Liver (tissue), 9 donors: ENCODE data around the gene PARVB. TPM values are rescaled to one million over a fixed set of nuclear protein-coding genes. Genes with fewer than 3 reads are reported as not detected.

Source experiments
- DNase-seq: peaks from one replicate; pipeline ENCODE4 v3.0.0-alpha.2; 2017; ENCODE audit warnings: low spot score
- H3K27ac ChIP-seq, 2 donors: one replicate each; pipeline ENCODE4 v1.7.0; 2013; ENCODE audit warnings: inconsistent platforms in 2 of 2, low read length in 2 of 2, control low read depth in 1 of 2, low read depth in 1 of 2, mild to moderate bottlenecking in 1 of 2
- H3K27me3 ChIP-seq, 4 donors: one replicate each; pipeline versions ENCODE4 v1.6.1 to v1.7.0; 2013; ENCODE audit warnings: low read length in 3 of 4, inconsistent platforms in 1 of 4, mild to moderate bottlenecking in 1 of 4, moderate library complexity in 1 of 4; ENCODE audit not compliant: control insufficient read depth in 4 of 4, insufficient read depth in 4 of 4
- H3K36me3 ChIP-seq, 4 donors: one replicate each; pipeline versions ENCODE4 v1.6.1 to v1.7.0; 2013; ENCODE audit warnings: low read length in 3 of 4, mild to moderate bottlenecking in 3 of 4, low read depth in 1 of 4, moderate library complexity in 1 of 4; ENCODE audit not compliant: control insufficient read depth in 4 of 4, insufficient read depth in 3 of 4
- H3K4me1 ChIP-seq, 4 donors: one replicate each; pipeline versions ENCODE4 v1.6.1 to v1.7.0; 2013; ENCODE audit warnings: low read length in 3 of 4, mild to moderate bottlenecking in 3 of 4, moderate library complexity in 1 of 4; ENCODE audit not compliant: control insufficient read depth in 4 of 4, insufficient read depth in 4 of 4
- H3K4me3 ChIP-seq, 3 donors: one replicate each; pipeline versions ENCODE4 v1.6.1 to v1.7.0; 2013; ENCODE audit warnings: low read length in 3 of 3, control low read depth in 1 of 3, low read depth in 1 of 3, mild to moderate bottlenecking in 1 of 3
- H3K9ac ChIP-seq, 2 donors: one replicate each; pipeline ENCODE4 v1.7.0; 2013; ENCODE audit warnings: low read length in 2 of 2, mild to moderate bottlenecking in 2 of 2, moderate library complexity in 2 of 2, control low read depth in 1 of 2, low read depth in 1 of 2
- H3K9me3 ChIP-seq, 4 donors: one replicate each; pipeline versions ENCODE4 v1.6.1 to v1.7.0; 2013; ENCODE audit warnings: low read length in 3 of 4; ENCODE audit not compliant: control insufficient read depth in 4 of 4
- EGR1 ChIP-seq, 2 donors: IDR thresholded peaks; 2 replicates each; pipeline ENCODE4 v1.6.1; 2016 to 2018; ENCODE audit warnings: antibody characterized with exemption in 2 of 2, low read depth in 2 of 2
- FOXA1 ChIP-seq: IDR thresholded peaks from 2 replicates; pipeline ENCODE4 v1.6.1; 2016; ENCODE audit warnings: antibody characterized with exemption
- FOXA2 ChIP-seq: IDR thresholded peaks from 2 replicates; pipeline ENCODE4 v1.6.1; 2016; ENCODE audit warnings: antibody characterized with exemption
- GABPA ChIP-seq, 2 donors: IDR thresholded peaks in 1 of 2; conservative IDR thresholded peaks in 1 of 2; 2 replicates each; pipeline ENCODE4 v1.6.1; 2016; ENCODE audit warnings: antibody characterized with exemption in 2 of 2, mild to moderate bottlenecking in 1 of 2, moderate library complexity in 1 of 2
- HNF4G ChIP-seq: IDR thresholded peaks from 2 replicates; pipeline ENCODE4 v1.6.1; 2016; ENCODE audit warnings: antibody characterized with exemption
- JUND ChIP-seq, 2 donors: IDR thresholded peaks; 2 replicates each; pipeline ENCODE4 v1.6.1; 2016; ENCODE audit warnings: antibody characterized with exemption in 2 of 2
- NR2F2 ChIP-seq: IDR thresholded peaks from 2 replicates; pipeline ENCODE4 v1.6.1; 2016; ENCODE audit warnings: antibody characterized with exemption
- RAD21 ChIP-seq, 2 donors: IDR thresholded peaks; 2 replicates each; pipeline ENCODE4 v1.6.1; 2016; ENCODE audit warnings: antibody characterized with exemption in 2 of 2, mild to moderate bottlenecking in 2 of 2
- RXRA ChIP-seq, 2 donors: IDR thresholded peaks; 2 replicates each; pipeline ENCODE4 v1.6.1; 2017 to 2018; ENCODE audit warnings: antibody characterized with exemption in 2 of 2, mild to moderate bottlenecking in 1 of 2
- SP1 ChIP-seq: IDR thresholded peaks from 2 replicates; pipeline ENCODE4 v1.6.1; 2018; ENCODE audit warnings: antibody characterized with exemption, mild to moderate bottlenecking
- YY1 ChIP-seq: IDR thresholded peaks from 2 replicates; pipeline ENCODE4 v1.6.1; 2016; ENCODE audit warnings: antibody characterized with exemption, mild to moderate bottlenecking
- WGBS: extraction: QIAGEN DNeasy Blood & Tissue Kit; methylation state at CpG from one replicate; pipeline ENCODE4 v1.1.7; 2013; 5-methylcytosine and 5-hydroxymethylcytosine counted together
- polyA plus RNA-seq, 2 donors: library from polyadenylated mRNA; stranded (reverse) in 1 of 2; unstranded in 1 of 2; fragments of 200-250 nt in 1 of 2; fragments of >200 nt in 1 of 2; fragmentation: Nextera tagmentation in 1 of 2; extraction: Ambion mirVana in 1 of 2; gene quantifications; one replicate each; pipeline versions ENCODE4 v1.2.1 to v1.2.3, GENCODE V29; 2013 to 2015
- total RNA-seq, 2 donors: library from RNA; depleted of rRNA; stranded (reverse); fragments of >200 nt; gene quantifications; one replicate each; pipeline ENCODE4 v1.2.3, GENCODE V29; 2014
- TF ChIP-seq, protein P1 (sequence below): IDR thresholded peaks from 2 replicates; pipeline ENCODE4 v1.6.1; 2016; ENCODE audit warnings: antibody characterized with exemption
- TF ChIP-seq, protein P2 (sequence below): IDR thresholded peaks from 2 replicates; pipeline ENCODE4 v1.6.1; 2016; ENCODE audit warnings: antibody characterized with exemption, mild to moderate bottlenecking
- TF ChIP-seq, protein P3 (sequence below): fragments of 150-350 bp; IDR thresholded peaks from 2 replicates; pipeline ENCODE4 v1.5.1; 2017; ENCODE audit warnings: improper control_type of control experiment, low read depth, low read length; ENCODE audit not compliant: missing input control
- TF ChIP-seq, protein P4 (sequence below): IDR thresholded peaks from 2 replicates; pipeline ENCODE4 v1.6.1; 2016; ENCODE audit warnings: antibody characterized with exemption
- TF ChIP-seq, protein P5 (sequence below): IDR thresholded peaks from 2 replicates; pipeline ENCODE4 v1.6.1; 2016; ENCODE audit warnings: antibody characterized with exemption
- donor health status: healthy.
- donor health status: healthy.
- donor health status: healthy.
- donor health status: healthy.
- donor health status: healthy.

PARVB gene
- total and polyA plus RNA-seq, 4 donors = 3.2 to 55.5 (median 17.7) TPM

DNA sequence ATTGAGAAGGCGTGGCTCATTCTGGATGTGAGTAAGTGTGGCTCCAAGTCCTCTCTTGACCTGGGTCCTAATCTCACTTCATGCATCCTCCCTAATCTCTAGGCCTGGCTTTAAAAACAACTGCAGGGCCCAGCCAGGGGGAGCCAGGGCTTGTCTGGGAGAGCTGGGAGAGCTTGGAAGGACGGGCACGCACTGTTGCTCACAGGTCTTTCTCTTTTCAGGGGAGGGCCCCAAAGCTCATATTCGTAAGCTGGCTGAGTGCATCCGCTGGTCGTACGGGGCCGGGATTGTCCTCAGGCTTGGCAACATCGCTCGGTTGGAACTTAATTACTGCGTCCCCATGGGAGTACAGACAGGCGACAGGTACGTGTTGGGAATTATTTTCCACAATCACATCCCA lies 34.1 kb upstream of the PARVB start:
- Histone ChIP-seq H3K9me3 (no peaks in the 10 kb centered on the region), H3K36me3 (peaks cover 12 to 61% (median 54%) of the 10 kb centered on the region in 4 donors), H3K27me3 (no peaks in the 10 kb centered on the region), H3K9ac (no peak overlapping the region), H3K4me1 (no peaks in the 10 kb centered on the region), H3K4me3 (no peak overlapping the region), H3K27ac (no peak overlapping the region)
- DNase-seq = no peak
- TF ChIP-seq RAD21 (IDR thresholded peaks at IDR 0.05) (no peak), GABPA (IDR thresholded peaks at IDR 0.05 in 1 of 2, conservative IDR thresholded peaks at IDR 0.05 in 1 of 2) (no peak), SP1 (no peak)
- TF ChIP-seq, protein P1, sequence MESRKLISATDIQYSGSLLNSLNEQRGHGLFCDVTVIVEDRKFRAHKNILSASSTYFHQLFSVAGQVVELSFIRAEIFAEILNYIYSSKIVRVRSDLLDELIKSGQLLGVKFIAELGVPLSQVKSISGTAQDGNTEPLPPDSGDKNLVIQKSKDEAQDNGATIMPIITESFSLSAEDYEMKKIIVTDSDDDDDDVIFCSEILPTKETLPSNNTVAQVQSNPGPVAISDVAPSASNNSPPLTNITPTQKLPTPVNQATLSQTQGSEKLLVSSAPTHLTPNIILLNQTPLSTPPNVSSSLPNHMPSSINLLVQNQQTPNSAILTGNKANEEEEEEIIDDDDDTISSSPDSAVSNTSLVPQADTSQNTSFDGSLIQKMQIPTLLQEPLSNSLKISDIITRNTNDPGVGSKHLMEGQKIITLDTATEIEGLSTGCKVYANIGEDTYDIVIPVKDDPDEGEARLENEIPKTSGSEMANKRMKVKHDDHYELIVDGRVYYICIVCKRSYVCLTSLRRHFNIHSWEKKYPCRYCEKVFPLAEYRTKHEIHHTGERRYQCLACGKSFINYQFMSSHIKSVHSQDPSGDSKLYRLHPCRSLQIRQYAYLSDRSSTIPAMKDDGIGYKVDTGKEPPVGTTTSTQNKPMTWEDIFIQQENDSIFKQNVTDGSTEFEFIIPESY = no peak
- TF ChIP-seq, protein P2, sequence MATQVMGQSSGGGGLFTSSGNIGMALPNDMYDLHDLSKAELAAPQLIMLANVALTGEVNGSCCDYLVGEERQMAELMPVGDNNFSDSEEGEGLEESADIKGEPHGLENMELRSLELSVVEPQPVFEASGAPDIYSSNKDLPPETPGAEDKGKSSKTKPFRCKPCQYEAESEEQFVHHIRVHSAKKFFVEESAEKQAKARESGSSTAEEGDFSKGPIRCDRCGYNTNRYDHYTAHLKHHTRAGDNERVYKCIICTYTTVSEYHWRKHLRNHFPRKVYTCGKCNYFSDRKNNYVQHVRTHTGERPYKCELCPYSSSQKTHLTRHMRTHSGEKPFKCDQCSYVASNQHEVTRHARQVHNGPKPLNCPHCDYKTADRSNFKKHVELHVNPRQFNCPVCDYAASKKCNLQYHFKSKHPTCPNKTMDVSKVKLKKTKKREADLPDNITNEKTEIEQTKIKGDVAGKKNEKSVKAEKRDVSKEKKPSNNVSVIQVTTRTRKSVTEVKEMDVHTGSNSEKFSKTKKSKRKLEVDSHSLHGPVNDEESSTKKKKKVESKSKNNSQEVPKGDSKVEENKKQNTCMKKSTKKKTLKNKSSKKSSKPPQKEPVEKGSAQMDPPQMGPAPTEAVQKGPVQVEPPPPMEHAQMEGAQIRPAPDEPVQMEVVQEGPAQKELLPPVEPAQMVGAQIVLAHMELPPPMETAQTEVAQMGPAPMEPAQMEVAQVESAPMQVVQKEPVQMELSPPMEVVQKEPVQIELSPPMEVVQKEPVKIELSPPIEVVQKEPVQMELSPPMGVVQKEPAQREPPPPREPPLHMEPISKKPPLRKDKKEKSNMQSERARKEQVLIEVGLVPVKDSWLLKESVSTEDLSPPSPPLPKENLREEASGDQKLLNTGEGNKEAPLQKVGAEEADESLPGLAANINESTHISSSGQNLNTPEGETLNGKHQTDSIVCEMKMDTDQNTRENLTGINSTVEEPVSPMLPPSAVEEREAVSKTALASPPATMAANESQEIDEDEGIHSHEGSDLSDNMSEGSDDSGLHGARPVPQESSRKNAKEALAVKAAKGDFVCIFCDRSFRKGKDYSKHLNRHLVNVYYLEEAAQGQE = no peak
- 95% methylated on average over 13 of the region's 13 CpGs for WGBS

DNA sequence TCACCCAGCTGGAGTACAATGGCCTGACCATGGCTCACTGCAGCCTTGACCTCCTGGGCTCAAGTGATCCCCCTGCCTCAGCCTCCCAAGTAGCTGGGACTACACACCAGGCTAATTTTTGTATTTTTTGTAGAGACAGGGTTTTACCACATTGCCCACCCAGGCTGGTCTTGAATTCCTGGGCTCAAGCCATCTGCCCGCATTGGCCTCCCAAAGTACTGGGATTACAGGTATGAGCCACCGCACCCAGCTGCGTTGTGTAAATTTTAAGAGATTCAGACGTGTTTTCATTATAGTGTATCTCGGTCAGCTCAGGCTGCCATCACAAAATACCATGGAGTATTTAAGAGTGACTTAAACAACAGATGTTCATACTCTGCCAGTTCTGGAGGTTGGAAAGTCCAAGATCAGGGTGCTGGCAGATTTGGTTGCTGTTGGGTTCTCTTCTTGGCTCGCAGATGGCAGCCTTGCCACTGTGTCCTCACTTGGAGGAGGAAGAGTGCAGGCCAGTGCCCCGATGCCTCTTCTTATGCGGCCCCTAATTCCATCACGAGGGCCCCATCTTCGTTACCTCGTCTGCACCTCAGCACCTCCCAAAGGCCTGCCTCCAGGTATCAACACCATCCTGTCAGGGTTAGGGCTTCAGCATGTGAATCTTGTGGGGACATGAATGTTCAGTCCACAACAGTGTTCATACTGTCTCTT lies 32.6 kb upstream of the PARVB start:
- TF ChIP-seq YY1 (no peak), RAD21 (IDR thresholded peaks at IDR 0.05) (no peak), GABPA (IDR thresholded peaks at IDR 0.05 in 1 of 2, conservative IDR thresholded peaks at IDR 0.05 in 1 of 2) (no peak), HNF4G (no peak), FOXA2 (no peak), RXRA (IDR thresholded peaks at IDR 0.05) (no peak), SP1 (no peak), NR2F2 (no peak), JUND (IDR thresholded peaks at IDR 0.05) (no peak), EGR1 (IDR thresholded peaks at IDR 0.05; ENCODE audit: low read depth in 2 of 2) (no peak), FOXA1 (no peak)
- TF ChIP-seq, protein P1 = no peak
- TF ChIP-seq, protein P2 = no peak
- TF ChIP-seq, protein P3, sequence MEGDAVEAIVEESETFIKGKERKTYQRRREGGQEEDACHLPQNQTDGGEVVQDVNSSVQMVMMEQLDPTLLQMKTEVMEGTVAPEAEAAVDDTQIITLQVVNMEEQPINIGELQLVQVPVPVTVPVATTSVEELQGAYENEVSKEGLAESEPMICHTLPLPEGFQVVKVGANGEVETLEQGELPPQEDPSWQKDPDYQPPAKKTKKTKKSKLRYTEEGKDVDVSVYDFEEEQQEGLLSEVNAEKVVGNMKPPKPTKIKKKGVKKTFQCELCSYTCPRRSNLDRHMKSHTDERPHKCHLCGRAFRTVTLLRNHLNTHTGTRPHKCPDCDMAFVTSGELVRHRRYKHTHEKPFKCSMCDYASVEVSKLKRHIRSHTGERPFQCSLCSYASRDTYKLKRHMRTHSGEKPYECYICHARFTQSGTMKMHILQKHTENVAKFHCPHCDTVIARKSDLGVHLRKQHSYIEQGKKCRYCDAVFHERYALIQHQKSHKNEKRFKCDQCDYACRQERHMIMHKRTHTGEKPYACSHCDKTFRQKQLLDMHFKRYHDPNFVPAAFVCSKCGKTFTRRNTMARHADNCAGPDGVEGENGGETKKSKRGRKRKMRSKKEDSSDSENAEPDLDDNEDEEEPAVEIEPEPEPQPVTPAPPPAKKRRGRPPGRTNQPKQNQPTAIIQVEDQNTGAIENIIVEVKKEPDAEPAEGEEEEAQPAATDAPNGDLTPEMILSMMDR = no peak
- TF ChIP-seq, protein P4, sequence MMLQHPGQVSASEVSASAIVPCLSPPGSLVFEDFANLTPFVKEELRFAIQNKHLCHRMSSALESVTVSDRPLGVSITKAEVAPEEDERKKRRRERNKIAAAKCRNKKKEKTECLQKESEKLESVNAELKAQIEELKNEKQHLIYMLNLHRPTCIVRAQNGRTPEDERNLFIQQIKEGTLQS = no peak
- TF ChIP-seq, protein P5, sequence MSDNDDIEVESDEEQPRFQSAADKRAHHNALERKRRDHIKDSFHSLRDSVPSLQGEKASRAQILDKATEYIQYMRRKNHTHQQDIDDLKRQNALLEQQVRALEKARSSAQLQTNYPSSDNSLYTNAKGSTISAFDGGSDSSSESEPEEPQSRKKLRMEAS = no peak

More for the DNA sequence above, 32.6 kb upstream of the PARVB start:
- Histone ChIP-seq H3K27me3 (no peaks in the 10 kb centered on the region), H3K36me3 (peaks cover 15 to 67% (median 48%) of the 10 kb centered on the region in 4 donors), H3K9me3 (no peaks in the 10 kb centered on the region), H3K4me3 (no peak overlapping the region), H3K4me1 (no peaks in the 10 kb centered on the region), H3K9ac (no peak overlapping the region), H3K27ac (no peak overlapping the region)
- WGBS = 96% methylated on average over 11 of the region's 11 CpGs
- DNase-seq = no peak
